Central memory CD8-positive, alpha-beta T cell (primary cell): ENCODE data around the gene PRKN.

Source experiments
- ATAC-seq: fragments of 150-1000 bp; cut with Tn5 transposase; replicated peaks from 2 replicates; pipeline ENCODE4 v1.10.0; 2022; ENCODE audit warnings: mild to moderate bottlenecking, moderate FRiP score, moderate number of reproducible peaks; ENCODE audit not compliant: poor library complexity, severe bottlenecking; ENCODE audit errors: extremely low read depth
- DNase-seq, 2 donors: peaks; one replicate each; pipeline ENCODE4 v3.0.0; 2021; ENCODE audit warnings: low spot score in 2 of 2
- H3K27ac Mint-ChIP-seq: one replicate; pipeline ENCODE4 v1.8.0; 2022; ENCODE audit warnings: low read depth, mild to moderate bottlenecking, moderate library complexity, mixed read lengths
- H3K27me3 Mint-ChIP-seq: one replicate; pipeline ENCODE4 v1.8.0; 2022; ENCODE audit warnings: mixed read lengths
- H3K36me3 Mint-ChIP-seq: one replicate; pipeline ENCODE4 v1.8.0; 2022; ENCODE audit warnings: mild to moderate bottlenecking, moderate library complexity, mixed read lengths; ENCODE audit not compliant: insufficient read depth
- H3K4me1 Mint-ChIP-seq: one replicate; pipeline ENCODE4 v1.8.0; 2022; ENCODE audit warnings: mixed read lengths
- H3K4me3 Mint-ChIP-seq: one replicate; pipeline ENCODE4 v1.8.0; 2022; ENCODE audit warnings: mild to moderate bottlenecking, moderate library complexity, mixed read lengths
- H3K9me3 Mint-ChIP-seq: one replicate; pipeline ENCODE4 v1.8.0; 2022; ENCODE audit warnings: mixed read lengths

PRKN gene

DNA sequence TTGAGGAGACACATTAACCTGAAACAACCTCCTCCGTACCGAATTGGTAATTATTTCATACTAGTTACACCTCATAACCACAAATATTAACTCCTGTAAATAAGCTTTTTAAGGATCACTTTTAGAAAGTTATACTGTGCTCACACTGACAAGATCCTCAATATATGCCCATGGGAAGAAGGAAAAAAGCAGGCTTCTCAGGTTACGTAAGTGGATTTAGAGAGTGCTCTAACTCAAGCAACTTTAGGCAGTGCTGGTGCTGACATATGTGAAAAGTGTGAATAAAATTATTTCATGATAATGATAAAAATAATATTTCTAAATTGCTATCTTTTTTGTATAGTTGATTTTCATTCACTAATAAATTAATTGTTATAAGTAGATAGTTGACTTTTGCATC is 76.1 kb downstream of the PRKN start:
- Mint-ChIP-seq H3K27ac (no peak overlapping the region), H3K36me3 (no peaks in the 10 kb centered on the region), H3K9me3 (no peaks in the 10 kb centered on the region), H3K4me1 (no peaks in the 10 kb centered on the region), H3K27me3 (no peaks in the 10 kb centered on the region), H3K4me3 (no peak overlapping the region)
- DNase-seq (no peak), ATAC-seq (no peak)

GRCh38 chr6:162649271-162649670 is 78.3 kb downstream of the PRKN start:
- Mint-ChIP-seq H3K36me3 (no peaks in the 10 kb centered on the region), H3K27ac (no peak overlapping the region), H3K4me3 (no peak overlapping the region), H3K27me3 (no peaks in the 10 kb centered on the region), H3K9me3 (no peaks in the 10 kb centered on the region), H3K4me1 (no peaks in the 10 kb centered on the region)
- DNase-seq (no peak), ATAC-seq (no peak)

DNA sequence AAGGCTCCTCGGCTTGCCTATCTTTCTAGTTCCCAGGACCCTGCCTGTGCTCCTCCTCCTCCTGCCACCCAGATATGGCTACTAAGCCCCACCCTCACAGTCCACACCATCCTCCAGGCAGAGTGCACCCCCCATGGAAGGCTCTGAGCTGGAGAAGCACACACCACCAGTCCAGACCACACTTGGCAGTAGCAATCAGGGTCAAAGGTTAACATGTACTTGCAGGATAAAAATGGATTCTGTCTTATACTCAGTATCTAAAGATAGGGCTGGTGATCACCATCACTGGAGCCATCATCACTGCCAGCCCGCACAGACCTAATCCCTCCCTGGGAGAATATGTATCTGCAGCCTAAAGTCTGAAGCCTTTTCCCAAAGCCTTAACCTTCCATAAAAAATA is 83.4 kb downstream of the PRKN start:
- Mint-ChIP-seq H3K36me3 (no peaks in the 10 kb centered on the region), H3K27ac (no peak overlapping the region), H3K27me3 (no peaks in the 10 kb centered on the region), H3K9me3 (no peaks in the 10 kb centered on the region), H3K4me3 (no peak overlapping the region), H3K4me1 (no peaks in the 10 kb centered on the region)
- ATAC-seq (no peak), DNase-seq (no peak)

- H3K27me3 Mint-ChIP-seq: no peaks in the 10 kb centered on the region
- H3K36me3 Mint-ChIP-seq: no peaks in the 10 kb centered on the region
- no peak for DNase-seq
- no peaks in the 10 kb centered on the region for H3K4me1 Mint-ChIP-seq
- H3K4me3 Mint-ChIP-seq: no peak overlapping the region
- ATAC-seq: no peak
- H3K9me3 Mint-ChIP-seq: peaks cover 5% of the 10 kb centered on the region
- no peak overlapping the region for H3K27ac Mint-ChIP-seq
Measured at GRCh38 chr6:162640756-162641155, 86.8 kb downstream of the PRKN start.

DNA sequence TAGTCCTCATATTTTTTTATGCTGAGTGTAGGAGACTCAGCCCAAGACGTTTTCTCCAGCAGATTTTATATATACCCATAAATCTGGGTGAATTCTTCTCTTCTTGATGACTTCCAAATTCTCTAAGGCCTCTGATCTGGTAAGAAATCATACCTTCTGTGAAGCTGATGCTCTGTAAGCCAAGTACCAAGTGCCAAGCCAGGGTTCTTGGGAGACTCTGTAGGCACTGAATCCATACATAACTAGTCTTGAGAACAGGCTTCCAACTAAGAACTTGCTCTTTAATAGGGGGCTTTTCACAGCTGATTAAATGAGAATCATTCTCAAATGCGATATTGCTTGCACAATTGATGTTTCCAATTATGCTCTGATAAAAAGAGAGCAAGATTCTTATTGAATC is 87.6 kb downstream of the PRKN start:
- no peak overlapping the region for H3K27ac Mint-ChIP-seq
- H3K4me1 Mint-ChIP-seq: no peaks in the 10 kb centered on the region
- no peaks in the 10 kb centered on the region for H3K36me3 Mint-ChIP-seq
- peaks cover 5% of the 10 kb centered on the region for H3K9me3 Mint-ChIP-seq
- H3K4me3 Mint-ChIP-seq: no peak overlapping the region
- ATAC-seq: no peak
- H3K27me3 Mint-ChIP-seq: no peaks in the 10 kb centered on the region
- DNase-seq: no peak

GRCh38 chr6:162638931-162639574 is 88.5 kb downstream of the PRKN start:
- DNase-seq (no peak), ATAC-seq (no peak)
- no peak overlapping the region for H3K27ac Mint-ChIP-seq
- H3K27me3 Mint-ChIP-seq: no peaks in the 10 kb centered on the region
- peaks cover 10% of the 10 kb centered on the region for H3K9me3 Mint-ChIP-seq
- no peaks in the 10 kb centered on the region for H3K4me1 Mint-ChIP-seq
- H3K4me3 Mint-ChIP-seq: no peak overlapping the region
- H3K36me3 Mint-ChIP-seq: no peaks in the 10 kb centered on the region

DNA sequence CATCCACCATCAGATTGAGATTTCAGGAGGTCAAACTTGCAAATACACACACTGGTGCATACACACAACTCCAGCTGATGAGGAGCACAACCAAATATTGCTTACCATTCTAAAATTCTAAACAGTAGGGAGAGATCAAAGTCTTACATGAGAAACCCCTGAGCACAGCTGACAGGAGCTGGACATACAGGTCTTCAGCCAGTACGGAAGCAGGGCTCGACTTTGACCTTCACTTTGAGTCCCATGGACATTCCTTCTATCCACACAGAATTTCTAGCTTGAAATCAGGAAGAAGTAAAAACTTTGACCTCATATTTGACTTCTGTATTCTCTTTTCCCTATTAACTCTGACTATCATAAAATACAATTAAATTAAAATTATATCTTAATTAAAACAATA is 90.2 kb downstream of the PRKN start:
- Mint-ChIP-seq H3K36me3 (no peaks in the 10 kb centered on the region), H3K27me3 (no peaks in the 10 kb centered on the region), H3K4me1 (no peaks in the 10 kb centered on the region), H3K27ac (no peak overlapping the region), H3K9me3 (peaks cover 10% of the 10 kb centered on the region), H3K4me3 (no peak overlapping the region)
- no peak for ATAC-seq
- DNase-seq: no peak

- no peaks in the 10 kb centered on the region for H3K36me3 Mint-ChIP-seq
- ATAC-seq: no peak
- no peaks in the 10 kb centered on the region for H3K4me1 Mint-ChIP-seq
Measured at GRCh38 chr6:162636167-162636566, 91.4 kb downstream of the PRKN start.

GRCh38 chr6:162631546-162631945 is 96.0 kb downstream of the PRKN start:
- Mint-ChIP-seq H3K27ac (no peak overlapping the region), H3K27me3 (no peaks in the 10 kb centered on the region), H3K4me1 (no peaks in the 10 kb centered on the region), H3K9me3 (peaks cover 21% of the 10 kb centered on the region), H3K4me3 (no peak overlapping the region), H3K36me3 (no peaks in the 10 kb centered on the region)
- DNase-seq (no peak), ATAC-seq (no peak)

More at GRCh38 chr6:162636167-162636566, 91.4 kb downstream of the PRKN start:
- Mint-ChIP-seq H3K9me3 (peaks cover 10% of the 10 kb centered on the region), H3K27me3 (no peaks in the 10 kb centered on the region), H3K4me3 (no peak overlapping the region), H3K27ac (no peak overlapping the region)
- no peak for DNase-seq

DNA sequence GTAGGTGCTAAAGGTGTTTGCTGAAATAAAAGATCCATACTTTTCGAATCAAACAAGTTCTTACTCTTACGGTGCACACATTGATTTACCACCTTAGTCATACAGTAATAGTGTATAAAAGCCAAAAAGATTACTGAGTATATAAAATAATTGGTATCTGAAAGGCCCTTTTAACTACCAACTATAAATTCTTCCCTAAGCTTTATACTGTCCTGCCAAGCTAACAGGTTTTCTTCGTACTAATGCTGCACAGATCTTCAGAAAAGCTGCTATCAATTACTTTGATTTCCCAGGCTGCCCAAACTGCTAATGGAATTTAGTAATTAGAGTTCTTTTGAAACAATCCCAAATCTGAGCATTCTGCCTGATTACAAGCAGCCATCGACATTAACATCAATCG is 97.5 kb downstream of the PRKN start:
- H3K36me3 Mint-ChIP-seq: no peaks in the 10 kb centered on the region
- no peak overlapping the region for H3K27ac Mint-ChIP-seq
- H3K27me3 Mint-ChIP-seq: no peaks in the 10 kb centered on the region
- H3K4me1 Mint-ChIP-seq: no peaks in the 10 kb centered on the region
- peaks cover 18% of the 10 kb centered on the region for H3K9me3 Mint-ChIP-seq
- no peak overlapping the region for H3K4me3 Mint-ChIP-seq
- DNase-seq: no peak
- ATAC-seq: no peak

GRCh38 chr6:162627825-162628224 is 99.7 kb downstream of the PRKN start:
- Mint-ChIP-seq H3K36me3 (no peaks in the 10 kb centered on the region), H3K4me1 (no peaks in the 10 kb centered on the region), H3K27ac (no peak overlapping the region), H3K27me3 (no peaks in the 10 kb centered on the region), H3K9me3 (peaks cover 13% of the 10 kb centered on the region), H3K4me3 (no peak overlapping the region)
- ATAC-seq (no peak), DNase-seq (no peak)

DNA sequence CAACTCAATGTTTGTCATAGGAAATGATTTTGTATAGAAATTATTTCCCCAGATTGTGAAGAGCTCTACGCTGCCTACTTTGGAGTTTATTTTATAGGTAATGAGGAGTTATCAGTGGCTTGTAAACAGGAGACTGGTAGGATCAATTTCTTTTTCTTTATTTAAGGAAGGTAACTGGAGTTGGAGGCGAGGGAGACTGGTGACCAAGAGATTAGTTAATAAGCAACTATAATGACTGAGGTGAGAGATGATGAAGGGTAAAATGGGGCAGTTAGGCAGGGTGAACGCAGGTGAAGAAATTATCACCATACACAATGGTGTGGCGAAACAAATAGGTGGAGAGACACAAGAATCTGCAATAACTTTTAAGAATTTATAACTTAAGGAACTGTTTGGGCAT is 100.2 kb downstream of the PRKN start:
- no peaks in the 10 kb centered on the region for H3K4me1 Mint-ChIP-seq
- no peaks in the 10 kb centered on the region for H3K27me3 Mint-ChIP-seq
- H3K4me3 Mint-ChIP-seq: no peak overlapping the region

DNA sequence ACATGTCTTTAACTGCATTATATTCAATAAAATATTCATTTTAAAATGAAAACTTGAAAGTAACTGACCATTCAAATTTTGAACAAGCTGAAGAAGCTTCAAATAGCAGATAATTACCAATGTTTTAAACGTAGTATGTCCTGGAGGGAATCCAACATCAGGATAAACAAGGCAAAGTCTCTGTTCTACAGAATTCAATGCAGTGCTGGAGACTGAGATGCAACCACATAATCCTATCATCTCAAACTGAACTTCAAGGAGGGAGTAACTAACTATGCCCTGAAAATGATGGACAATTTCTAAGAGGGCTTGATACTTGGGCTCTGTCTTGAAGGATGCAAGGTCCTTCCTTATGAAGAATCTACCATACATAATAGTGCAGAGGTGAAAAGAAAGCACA is 100.7 kb downstream of the PRKN start:
- H3K36me3 Mint-ChIP-seq: no peaks in the 10 kb centered on the region
- no peak overlapping the region for H3K4me3 Mint-ChIP-seq
- H3K4me1 Mint-ChIP-seq: no peaks in the 10 kb centered on the region
- ATAC-seq: no peak
- DNase-seq: no peak
- peaks cover 13% of the 10 kb centered on the region for H3K9me3 Mint-ChIP-seq
- no peak overlapping the region for H3K27ac Mint-ChIP-seq
- H3K27me3 Mint-ChIP-seq: no peaks in the 10 kb centered on the region

More for the DNA sequence above, 100.2 kb downstream of the PRKN start:
- ATAC-seq (no peak), DNase-seq (no peak)
- Mint-ChIP-seq H3K36me3 (no peaks in the 10 kb centered on the region), H3K9me3 (peaks cover 13% of the 10 kb centered on the region), H3K27ac (no peak overlapping the region)
